HTERT RPE-1 (cell line): Measurements from ENCODE around the gene KCNQ1OT1.
"Not testable (repeated sequence)": the region's sequence is repeated elsewhere in the genome, so short reads cannot be mapped to it uniquely, and the experiment has no call there.

Experiments used
- in situ Hi-C: fragments of 300-500 bp; cut with MboI; formaldehyde crosslinking; loops from 4 replicates; pipeline ENCODE4 v1.14.3; 2020; ENCODE audit warnings: low sequenced_read_pairs

The KCNQ1OT1 gene

GRCh38 chr11:2655016-2655719 is 44.6 kb downstream of the KCNQ1OT1 start:
- in situ Hi-C loops, result no loop called here

- in situ Hi-C loops, result no loop called here
Observed at GRCh38 chr11:2653930-2654739, 45.7 kb downstream of the KCNQ1OT1 start.

GRCh38 chr11:2653198-2653551 is 46.6 kb downstream of the KCNQ1OT1 start:
- in situ Hi-C loops, result no loop called here

- in situ Hi-C loops, result no loop called here
Observed at GRCh38 chr11:2652333-2653197, 47.2 kb downstream of the KCNQ1OT1 start.

- in situ Hi-C loops, result no loop called here
Observed at GRCh38 chr11:2651826-2652271, 47.9 kb downstream of the KCNQ1OT1 start.

- in situ Hi-C loops, result no loop called here
Observed at GRCh38 chr11:2651054-2651617, 48.7 kb downstream of the KCNQ1OT1 start.

GRCh38 chr11:2650343-2650867 is 49.4 kb downstream of the KCNQ1OT1 start:
- in situ Hi-C loops, result no loop called here

GRCh38 chr11:2649848-2650247 is 49.9 kb downstream of the KCNQ1OT1 start:
- in situ Hi-C loops, result no loop called here

- in situ Hi-C loops, result no loop called here
Observed at GRCh38 chr11:2649400-2649799, 50.4 kb downstream of the KCNQ1OT1 start.

- in situ Hi-C loops, result no loop called here
Observed at GRCh38 chr11:2647953-2648352, 51.8 kb downstream of the KCNQ1OT1 start.

- in situ Hi-C loops, result no loop called here
Observed at GRCh38 chr11:2647167-2647566, 52.6 kb downstream of the KCNQ1OT1 start.

- in situ Hi-C loops, result no loop called here
Observed at GRCh38 chr11:2645779-2646118, 54.0 kb downstream of the KCNQ1OT1 start.

- in situ Hi-C loops, result no loop called here
Observed at GRCh38 chr11:2644844-2645778, 54.7 kb downstream of the KCNQ1OT1 start.

GRCh38 chr11:2643746-2644145 is 56.0 kb downstream of the KCNQ1OT1 start:
- in situ Hi-C loops, result no loop called here

GRCh38 chr11:2641623-2642022 is 58.2 kb downstream of the KCNQ1OT1 start:
- in situ Hi-C loops, result no loop called here

GRCh38 chr11:2639763-2640162 is 60.0 kb downstream of the KCNQ1OT1 start:
- in situ Hi-C loops, result not testable (repeated sequence)

- in situ Hi-C loops, result no loop called here
Observed at GRCh38 chr11:2631161-2631560, 68.6 kb downstream of the KCNQ1OT1 start.

- in situ Hi-C loops, result no loop called here
Observed at GRCh38 chr11:2630679-2631078, 69.1 kb downstream of the KCNQ1OT1 start.

- in situ Hi-C loops, result no loop called here
Observed at GRCh38 chr11:2625183-2625582, 74.6 kb downstream of the KCNQ1OT1 start.

- in situ Hi-C loops, result no loop called here
Observed at GRCh38 chr11:2621894-2622293, 77.9 kb downstream of the KCNQ1OT1 start.
